Fibroblast of pulmonary artery (primary cell): ENCODE measurements around the gene EXOC7.
A peak's percentile ranks its signal among the peaks of the same experiment; 100 is the strongest.

Experiments used
- DNase-seq: peaks from one replicate; pipeline ENCODE4 v3.0.0-alpha.2; 2010; ENCODE audit warnings: low read depth
- H3K4me3 ChIP-seq: replicated peaks from 2 replicates; pipeline ENCODE4 v1.5.1; 2011; ENCODE audit warnings: low read depth, mild to moderate bottlenecking, control low read depth, low read length, moderate library complexity
- TF ChIP-seq, protein P1 (sequence below): IDR thresholded peaks from 2 replicates; pipeline ENCODE4 v1.5.1; 2011; ENCODE audit warnings: mild to moderate bottlenecking, control low read depth, low read length, inconsistent platforms; ENCODE audit errors: missing control alignments

The EXOC7 gene

DNA sequence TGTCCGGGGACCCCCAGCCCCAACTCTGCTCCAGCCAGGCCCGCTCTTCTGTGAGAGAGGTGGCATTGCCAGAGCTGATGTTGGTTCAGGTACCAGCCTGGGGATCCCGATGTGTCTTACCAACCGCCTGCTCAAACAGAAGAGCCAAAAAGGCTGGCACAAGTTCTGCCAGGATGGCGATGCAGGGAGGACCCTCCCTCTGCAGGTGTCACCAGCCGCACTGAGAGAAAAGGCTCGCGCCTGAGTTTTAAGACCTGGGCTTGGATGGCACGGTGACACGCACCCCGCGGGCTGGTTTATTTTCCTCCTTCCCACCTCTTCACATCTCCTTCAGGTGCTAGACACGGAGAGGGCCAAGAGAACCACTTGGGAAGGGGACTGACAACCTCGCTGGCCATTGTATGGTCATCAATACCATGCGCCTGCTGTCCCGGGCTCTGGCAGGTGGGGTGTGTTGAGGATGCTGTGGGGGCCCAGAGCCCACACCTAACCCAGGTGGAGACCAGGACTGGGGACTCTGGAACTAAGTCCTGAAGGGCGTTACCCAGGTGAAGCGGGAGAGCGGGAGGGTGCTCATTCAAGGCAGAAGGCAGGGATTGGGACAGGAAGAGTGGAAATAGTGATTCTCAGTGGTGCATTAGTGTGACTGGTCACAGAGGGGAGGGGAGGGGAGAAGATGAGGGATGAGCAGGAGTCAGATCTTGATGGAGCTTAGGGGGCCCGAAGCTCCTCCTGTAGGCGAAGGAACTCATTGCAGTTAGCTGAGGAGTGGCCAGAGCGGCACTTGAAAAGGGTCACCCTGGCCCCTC lies 21.2 kb upstream of the EXOC7 start:
- H3K4me3 ChIP-seq, result no peak overlapping the region
- peak; percentile 21 for DNase-seq
- TF ChIP-seq, protein P1, sequence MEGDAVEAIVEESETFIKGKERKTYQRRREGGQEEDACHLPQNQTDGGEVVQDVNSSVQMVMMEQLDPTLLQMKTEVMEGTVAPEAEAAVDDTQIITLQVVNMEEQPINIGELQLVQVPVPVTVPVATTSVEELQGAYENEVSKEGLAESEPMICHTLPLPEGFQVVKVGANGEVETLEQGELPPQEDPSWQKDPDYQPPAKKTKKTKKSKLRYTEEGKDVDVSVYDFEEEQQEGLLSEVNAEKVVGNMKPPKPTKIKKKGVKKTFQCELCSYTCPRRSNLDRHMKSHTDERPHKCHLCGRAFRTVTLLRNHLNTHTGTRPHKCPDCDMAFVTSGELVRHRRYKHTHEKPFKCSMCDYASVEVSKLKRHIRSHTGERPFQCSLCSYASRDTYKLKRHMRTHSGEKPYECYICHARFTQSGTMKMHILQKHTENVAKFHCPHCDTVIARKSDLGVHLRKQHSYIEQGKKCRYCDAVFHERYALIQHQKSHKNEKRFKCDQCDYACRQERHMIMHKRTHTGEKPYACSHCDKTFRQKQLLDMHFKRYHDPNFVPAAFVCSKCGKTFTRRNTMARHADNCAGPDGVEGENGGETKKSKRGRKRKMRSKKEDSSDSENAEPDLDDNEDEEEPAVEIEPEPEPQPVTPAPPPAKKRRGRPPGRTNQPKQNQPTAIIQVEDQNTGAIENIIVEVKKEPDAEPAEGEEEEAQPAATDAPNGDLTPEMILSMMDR, result peak; percentile 33

DNA sequence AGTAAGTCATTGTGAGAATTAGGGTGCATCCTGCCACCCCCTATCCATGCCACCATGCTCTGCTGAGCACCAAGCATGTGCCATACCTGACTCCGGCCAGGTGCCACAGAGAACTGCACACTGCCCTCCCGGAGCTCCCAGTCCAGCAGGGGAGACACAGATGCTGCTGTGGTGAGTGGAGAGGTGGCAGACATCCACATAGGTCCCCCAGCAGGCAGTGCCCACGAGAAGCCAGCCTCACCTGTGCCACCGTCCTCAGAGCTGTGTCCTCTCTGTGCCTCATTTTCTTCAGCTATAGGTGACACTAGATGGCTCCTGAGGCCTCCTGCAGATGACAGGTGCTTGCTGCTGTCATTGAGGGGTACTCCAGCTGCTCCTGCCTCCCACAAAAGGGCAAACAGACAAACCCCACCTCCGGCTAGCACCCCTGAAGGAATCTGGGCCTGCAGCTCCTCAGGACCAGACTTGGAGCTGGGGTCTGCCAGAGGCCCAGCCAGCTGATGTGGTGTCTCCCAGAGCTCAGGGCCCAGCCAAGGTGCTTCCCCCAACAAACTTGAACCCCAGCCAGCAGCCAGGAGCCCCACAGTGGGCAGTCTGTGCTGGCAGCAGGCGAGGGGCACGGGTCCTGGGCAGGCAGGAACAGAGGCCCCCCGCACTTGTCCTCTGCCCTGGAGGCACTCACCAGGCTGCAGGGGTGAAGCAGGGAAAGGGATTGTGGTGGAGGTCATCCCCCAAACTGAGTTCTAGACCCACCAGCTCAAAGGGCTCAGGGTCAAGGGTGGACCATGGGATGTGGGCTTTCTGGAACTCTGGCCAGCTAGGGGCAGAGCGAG lies 20.4 kb upstream of the EXOC7 start:
- DNase-seq, result no peak
- H3K4me3 ChIP-seq, result no peak overlapping the region
- TF ChIP-seq, protein P1, result no peak

DNA sequence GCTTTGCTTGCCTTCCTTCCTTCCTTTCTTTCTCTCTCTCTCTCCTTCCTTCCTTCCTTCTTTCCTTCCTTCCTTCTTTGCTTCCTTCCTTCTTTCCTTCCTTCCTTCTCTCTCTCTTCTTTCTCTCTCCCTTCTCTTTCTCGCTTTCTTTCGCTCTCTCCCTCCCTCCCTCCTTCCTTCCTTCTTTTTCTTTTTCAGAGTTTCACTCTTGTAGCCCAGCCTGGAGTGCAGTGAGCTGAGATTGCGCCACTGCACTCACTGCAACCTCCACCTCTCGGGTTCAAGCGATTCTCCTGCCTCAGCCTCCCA lies 19.6 kb upstream of the EXOC7 start:
- DNase-seq, result no peak
- H3K4me3 ChIP-seq, result no peak overlapping the region
- TF ChIP-seq, protein P1, result no peak

DNA sequence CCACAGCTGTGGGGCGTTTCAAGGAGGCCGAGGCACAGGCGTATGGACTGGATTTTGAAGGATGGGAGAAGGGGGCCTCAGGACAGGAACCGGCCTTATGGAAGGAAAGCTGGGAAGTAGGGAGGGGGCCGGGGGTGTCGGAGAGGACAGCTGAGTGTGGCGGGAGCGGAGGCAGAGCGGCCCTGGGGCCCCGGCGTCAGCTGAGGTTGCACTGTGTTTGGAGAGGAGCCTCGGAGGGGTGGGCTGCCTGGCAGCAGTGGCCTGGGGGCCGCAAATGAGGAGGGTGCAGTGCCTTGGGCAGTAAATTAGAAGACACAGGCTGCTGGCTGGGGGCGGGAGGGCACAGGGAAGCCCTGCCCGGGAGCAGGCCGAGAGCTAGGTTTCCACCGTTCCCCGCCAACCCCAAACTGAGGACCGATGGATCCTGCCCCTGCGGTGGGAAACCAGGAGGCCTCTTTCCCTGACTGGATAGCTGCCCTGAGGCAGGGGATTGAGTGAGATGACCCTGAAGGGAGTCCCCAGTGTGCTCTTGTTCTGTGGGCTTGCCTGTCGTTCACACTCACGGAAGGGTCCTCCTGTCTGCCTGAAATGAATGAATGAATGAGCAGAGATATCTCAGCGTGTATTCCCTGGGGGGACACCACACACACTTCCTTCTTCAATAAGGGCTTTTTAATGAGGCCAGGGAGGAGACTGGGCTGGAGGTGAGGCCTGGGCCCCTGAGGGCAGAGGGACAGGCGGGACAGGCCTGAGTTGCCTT lies 19.0 kb upstream of the EXOC7 start:
- DNase-seq, result no peak
- no peak overlapping the region for H3K4me3 ChIP-seq
- TF ChIP-seq, protein P1, result no peak

DNA sequence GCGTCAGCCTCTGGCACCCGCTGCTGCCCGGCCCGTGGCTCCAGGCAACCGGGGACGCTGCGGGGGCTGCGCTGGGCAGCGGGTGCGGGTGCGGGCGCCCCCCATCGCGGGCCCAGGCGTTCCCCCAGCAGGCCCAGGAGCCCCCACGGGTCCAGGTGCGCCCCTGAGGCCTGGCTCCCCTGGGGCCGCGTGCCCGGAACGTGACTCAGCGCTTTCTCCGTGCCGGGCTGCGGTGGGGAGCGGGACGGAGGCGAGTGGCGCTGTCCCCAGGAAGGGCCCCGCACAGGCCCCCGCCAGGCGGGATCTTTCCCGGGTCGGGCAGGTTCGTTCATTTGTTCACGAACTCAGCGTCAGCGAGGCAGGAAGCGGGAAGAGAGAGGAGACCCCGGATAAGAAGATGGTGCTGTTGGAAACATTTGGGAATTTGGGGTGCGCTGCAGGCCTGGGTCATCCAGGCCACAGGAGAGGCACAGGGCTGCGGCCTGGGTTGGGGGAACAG lies 18.4 kb upstream of the EXOC7 start:
- no peak for DNase-seq
- TF ChIP-seq, protein P1, result no peak
- no peak overlapping the region for H3K4me3 ChIP-seq

DNA sequence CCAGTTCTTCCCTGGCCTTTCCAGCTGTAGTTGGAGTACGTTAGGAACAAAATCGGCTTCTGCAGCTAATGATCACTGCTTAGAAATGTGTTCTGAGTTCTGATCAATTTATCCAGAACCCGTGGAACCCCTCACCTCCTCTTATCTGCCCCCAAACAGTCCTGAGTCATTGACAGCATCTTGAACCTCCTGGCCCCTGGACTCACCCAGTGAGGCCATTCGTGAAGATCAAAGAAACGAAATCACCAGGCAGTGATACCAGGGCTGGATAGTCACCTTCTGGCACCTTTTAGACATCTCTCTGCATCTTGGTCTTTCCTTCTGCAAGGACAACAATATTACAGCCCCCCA lies 17.0 kb upstream of the EXOC7 start:
- TF ChIP-seq, protein P1, result no peak
- DNase-seq, result no peak
- no peak overlapping the region for H3K4me3 ChIP-seq
